H1 (cell line): ENCODE results near the gene LCN10. TPM values are rescaled to one million over a fixed set of nuclear protein-coding genes. Genes with fewer than 3 reads are reported as not detected.

Source experiments
- BACH1 ChIP-seq: IDR thresholded peaks from 2 replicates; pipeline ENCODE4 v1.6.1; 2012; ENCODE audit warnings: low read length, improper control_type of control experiment
- EGR1 ChIP-seq: IDR thresholded peaks from 2 replicates; pipeline ENCODE4 v1.6.1; 2011; ENCODE audit warnings: low read depth, low read length, borderline replicate concordance
- EP300 ChIP-seq, 2 experiments: IDR thresholded peaks; 1 replicate in 1 of 2; 2 replicates in 1 of 2; pipeline ENCODE4 v1.6.1; 2011 to 2012; ENCODE audit warnings: low read depth in 2 of 2, low read length in 2 of 2, mild to moderate bottlenecking in 2 of 2, borderline replicate concordance in 1 of 2, inconsistent platforms in 1 of 2, moderate library complexity in 1 of 2
- GABPA ChIP-seq: IDR thresholded peaks from 2 replicates; pipeline ENCODE4 v1.6.1; 2011; ENCODE audit warnings: mild to moderate bottlenecking, low read length, moderate library complexity, borderline replicate concordance; ENCODE audit not compliant: insufficient read depth
- JUN ChIP-seq: IDR thresholded peaks from 2 replicates; pipeline ENCODE4 v1.6.1; 2011; ENCODE audit warnings: low read depth, mild to moderate bottlenecking, improper control_type of control experiment, low read length
- KDM1A ChIP-seq: fragments of 200-600, 300-600 bp; sonication (generic); IDR thresholded peaks from 2 replicates; pipeline ENCODE4 v1.7.1; 2016; ENCODE audit warnings: mild to moderate bottlenecking, low read length, borderline replicate concordance
- SP4 ChIP-seq: IDR thresholded peaks from 2 replicates; pipeline ENCODE4 v1.6.1; 2012; ENCODE audit warnings: low read length, inconsistent platforms
- polyA plus RNA-seq, 7 experiments: library from polyadenylated mRNA; depleted of rRNA in 3 of 7; stranded (reverse) in 5 of 7; unstranded in 2 of 7; fragments of >200 nt in 5 of 7; fragments of 200-250 nt in 2 of 7; gene quantifications; 1 replicate in 5 of 7; 2 replicates in 1 of 7; 4 replicates in 1 of 7; pipeline versions ENCODE4 v1.2.1 to v1.2.3, GENCODE V29; 2011 to 2013; ENCODE audit warnings: missing spikeins in 2 of 7, mixed read lengths in 2 of 7
- total RNA-seq: library from RNA; stranded (reverse); fragmentation: NEBNext Ultra II Directional; extraction: Animal tissue kit (Norgen Biotek cat#: 25700); gene quantifications from 2 replicates; pipeline ENCODE4 v1.2.1, GENCODE V29; 2021
- TF ChIP-seq, protein P1 (sequence below): fragments of 300-600 bp; sonication (generic); IDR thresholded peaks from 2 replicates; pipeline ENCODE4 v1.7.1; 2012; ENCODE audit warnings: low read length, moderate library complexity, mild to moderate bottlenecking, inconsistent platforms; ENCODE audit not compliant: insufficient replicate concordance
- TF ChIP-seq, protein P2 (sequence below): IDR thresholded peaks from 2 replicates; pipeline ENCODE4 v1.6.1; 2012; ENCODE audit warnings: inconsistent platforms

Gene LCN10
- total and polyA plus RNA-seq, 2 of the 8 experiments (the other 6 are each of a cell fraction or from before 2014, with no cell fraction given) = 2.6 to 2.8 TPM

DNA sequence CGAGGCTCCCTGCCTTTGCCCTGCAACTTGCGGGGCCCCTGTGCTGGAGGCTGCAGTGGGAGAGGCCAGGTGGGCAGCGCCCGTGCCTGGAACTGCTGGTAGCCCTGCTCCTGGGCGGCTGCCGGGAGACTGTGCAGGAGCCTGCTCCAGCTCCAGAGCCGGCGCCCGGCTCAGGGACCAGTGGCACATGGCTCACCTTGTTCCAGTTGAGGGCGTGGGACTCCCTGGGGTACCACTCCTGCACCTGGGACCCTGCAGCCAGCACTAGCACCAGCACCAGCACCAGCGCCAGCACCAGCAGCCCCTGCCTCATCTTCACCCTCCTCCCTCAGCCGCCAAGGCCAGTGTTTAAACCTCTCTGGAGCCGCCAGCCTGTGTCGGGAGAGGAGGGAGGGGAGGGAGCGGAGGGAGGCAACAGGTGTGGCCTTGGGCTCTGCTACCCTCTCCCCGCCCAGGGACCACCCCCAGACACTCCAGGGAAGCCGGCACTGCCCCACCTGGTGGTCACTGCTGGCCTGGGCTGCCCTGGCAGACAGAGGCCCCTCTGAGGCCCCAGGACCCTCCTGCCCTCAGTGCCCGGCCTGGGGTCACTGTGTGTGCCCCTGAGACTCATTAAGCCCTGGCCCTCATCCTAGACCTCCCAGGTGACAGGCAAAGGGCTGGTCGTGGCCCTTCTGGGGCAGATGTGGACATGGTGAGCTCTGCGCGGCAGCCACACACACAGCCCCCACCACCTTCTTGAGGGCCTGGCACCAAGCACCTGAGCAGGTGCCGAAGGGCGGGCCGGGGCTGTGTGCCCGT, at the start of gene LCN10 (continued):
- TF ChIP-seq, protein P1, sequence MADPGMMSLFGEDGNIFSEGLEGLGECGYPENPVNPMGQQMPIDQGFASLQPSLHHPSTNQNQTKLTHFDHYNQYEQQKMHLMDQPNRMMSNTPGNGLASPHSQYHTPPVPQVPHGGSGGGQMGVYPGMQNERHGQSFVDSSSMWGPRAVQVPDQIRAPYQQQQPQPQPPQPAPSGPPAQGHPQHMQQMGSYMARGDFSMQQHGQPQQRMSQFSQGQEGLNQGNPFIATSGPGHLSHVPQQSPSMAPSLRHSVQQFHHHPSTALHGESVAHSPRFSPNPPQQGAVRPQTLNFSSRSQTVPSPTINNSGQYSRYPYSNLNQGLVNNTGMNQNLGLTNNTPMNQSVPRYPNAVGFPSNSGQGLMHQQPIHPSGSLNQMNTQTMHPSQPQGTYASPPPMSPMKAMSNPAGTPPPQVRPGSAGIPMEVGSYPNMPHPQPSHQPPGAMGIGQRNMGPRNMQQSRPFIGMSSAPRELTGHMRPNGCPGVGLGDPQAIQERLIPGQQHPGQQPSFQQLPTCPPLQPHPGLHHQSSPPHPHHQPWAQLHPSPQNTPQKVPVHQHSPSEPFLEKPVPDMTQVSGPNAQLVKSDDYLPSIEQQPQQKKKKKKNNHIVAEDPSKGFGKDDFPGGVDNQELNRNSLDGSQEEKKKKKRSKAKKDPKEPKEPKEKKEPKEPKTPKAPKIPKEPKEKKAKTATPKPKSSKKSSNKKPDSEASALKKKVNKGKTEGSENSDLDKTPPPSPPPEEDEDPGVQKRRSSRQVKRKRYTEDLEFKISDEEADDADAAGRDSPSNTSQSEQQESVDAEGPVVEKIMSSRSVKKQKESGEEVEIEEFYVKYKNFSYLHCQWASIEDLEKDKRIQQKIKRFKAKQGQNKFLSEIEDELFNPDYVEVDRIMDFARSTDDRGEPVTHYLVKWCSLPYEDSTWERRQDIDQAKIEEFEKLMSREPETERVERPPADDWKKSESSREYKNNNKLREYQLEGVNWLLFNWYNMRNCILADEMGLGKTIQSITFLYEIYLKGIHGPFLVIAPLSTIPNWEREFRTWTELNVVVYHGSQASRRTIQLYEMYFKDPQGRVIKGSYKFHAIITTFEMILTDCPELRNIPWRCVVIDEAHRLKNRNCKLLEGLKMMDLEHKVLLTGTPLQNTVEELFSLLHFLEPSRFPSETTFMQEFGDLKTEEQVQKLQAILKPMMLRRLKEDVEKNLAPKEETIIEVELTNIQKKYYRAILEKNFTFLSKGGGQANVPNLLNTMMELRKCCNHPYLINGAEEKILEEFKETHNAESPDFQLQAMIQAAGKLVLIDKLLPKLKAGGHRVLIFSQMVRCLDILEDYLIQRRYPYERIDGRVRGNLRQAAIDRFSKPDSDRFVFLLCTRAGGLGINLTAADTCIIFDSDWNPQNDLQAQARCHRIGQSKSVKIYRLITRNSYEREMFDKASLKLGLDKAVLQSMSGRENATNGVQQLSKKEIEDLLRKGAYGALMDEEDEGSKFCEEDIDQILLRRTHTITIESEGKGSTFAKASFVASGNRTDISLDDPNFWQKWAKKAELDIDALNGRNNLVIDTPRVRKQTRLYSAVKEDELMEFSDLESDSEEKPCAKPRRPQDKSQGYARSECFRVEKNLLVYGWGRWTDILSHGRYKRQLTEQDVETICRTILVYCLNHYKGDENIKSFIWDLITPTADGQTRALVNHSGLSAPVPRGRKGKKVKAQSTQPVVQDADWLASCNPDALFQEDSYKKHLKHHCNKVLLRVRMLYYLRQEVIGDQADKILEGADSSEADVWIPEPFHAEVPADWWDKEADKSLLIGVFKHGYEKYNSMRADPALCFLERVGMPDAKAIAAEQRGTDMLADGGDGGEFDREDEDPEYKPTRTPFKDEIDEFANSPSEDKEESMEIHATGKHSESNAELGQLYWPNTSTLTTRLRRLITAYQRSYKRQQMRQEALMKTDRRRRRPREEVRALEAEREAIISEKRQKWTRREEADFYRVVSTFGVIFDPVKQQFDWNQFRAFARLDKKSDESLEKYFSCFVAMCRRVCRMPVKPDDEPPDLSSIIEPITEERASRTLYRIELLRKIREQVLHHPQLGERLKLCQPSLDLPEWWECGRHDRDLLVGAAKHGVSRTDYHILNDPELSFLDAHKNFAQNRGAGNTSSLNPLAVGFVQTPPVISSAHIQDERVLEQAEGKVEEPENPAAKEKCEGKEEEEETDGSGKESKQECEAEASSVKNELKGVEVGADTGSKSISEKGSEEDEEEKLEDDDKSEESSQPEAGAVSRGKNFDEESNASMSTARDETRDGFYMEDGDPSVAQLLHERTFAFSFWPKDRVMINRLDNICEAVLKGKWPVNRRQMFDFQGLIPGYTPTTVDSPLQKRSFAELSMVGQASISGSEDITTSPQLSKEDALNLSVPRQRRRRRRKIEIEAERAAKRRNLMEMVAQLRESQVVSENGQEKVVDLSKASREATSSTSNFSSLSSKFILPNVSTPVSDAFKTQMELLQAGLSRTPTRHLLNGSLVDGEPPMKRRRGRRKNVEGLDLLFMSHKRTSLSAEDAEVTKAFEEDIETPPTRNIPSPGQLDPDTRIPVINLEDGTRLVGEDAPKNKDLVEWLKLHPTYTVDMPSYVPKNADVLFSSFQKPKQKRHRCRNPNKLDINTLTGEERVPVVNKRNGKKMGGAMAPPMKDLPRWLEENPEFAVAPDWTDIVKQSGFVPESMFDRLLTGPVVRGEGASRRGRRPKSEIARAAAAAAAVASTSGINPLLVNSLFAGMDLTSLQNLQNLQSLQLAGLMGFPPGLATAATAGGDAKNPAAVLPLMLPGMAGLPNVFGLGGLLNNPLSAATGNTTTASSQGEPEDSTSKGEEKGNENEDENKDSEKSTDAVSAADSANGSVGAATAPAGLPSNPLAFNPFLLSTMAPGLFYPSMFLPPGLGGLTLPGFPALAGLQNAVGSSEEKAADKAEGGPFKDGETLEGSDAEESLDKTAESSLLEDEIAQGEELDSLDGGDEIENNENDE = no peak
- no peak for TF ChIP-seq JUN
- no peak for TF ChIP-seq BACH1
- no peak for TF ChIP-seq SP4
- TF ChIP-seq, protein P2, sequence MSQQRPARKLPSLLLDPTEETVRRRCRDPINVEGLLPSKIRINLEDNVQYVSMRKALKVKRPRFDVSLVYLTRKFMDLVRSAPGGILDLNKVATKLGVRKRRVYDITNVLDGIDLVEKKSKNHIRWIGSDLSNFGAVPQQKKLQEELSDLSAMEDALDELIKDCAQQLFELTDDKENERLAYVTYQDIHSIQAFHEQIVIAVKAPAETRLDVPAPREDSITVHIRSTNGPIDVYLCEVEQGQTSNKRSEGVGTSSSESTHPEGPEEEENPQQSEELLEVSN = peak; percentile 61
- TF ChIP-seq EGR1 = peak; percentile 61; the same call in 1 of the 2 replicates
- no peak for TF ChIP-seq EP300 (IDR thresholded peaks at IDR 0.05; ENCODE audit: borderline replicate concordance in 1 of 2, low read depth in 2 of 2, low read length in 2 of 2)
- no peak for TF ChIP-seq KDM1A
- TF ChIP-seq GABPA = peak; percentile 56; the same call in 1 of the 2 replicates
